TTC549 (cell line): ENCODE data around the gene FBXO7.
"Not testable (repeated sequence)": the region's sequence is repeated elsewhere in the genome, so short reads cannot be mapped to it uniquely, and the experiment has no call there.

ENCODE experiments used
- FAIRE-seq: peaks from 2 replicates; lab custom pipeline; 2012; peaks lifted over from hg19 to GRCh38; lab: Jason Lieb, UNC

The FBXO7 gene

DNA sequence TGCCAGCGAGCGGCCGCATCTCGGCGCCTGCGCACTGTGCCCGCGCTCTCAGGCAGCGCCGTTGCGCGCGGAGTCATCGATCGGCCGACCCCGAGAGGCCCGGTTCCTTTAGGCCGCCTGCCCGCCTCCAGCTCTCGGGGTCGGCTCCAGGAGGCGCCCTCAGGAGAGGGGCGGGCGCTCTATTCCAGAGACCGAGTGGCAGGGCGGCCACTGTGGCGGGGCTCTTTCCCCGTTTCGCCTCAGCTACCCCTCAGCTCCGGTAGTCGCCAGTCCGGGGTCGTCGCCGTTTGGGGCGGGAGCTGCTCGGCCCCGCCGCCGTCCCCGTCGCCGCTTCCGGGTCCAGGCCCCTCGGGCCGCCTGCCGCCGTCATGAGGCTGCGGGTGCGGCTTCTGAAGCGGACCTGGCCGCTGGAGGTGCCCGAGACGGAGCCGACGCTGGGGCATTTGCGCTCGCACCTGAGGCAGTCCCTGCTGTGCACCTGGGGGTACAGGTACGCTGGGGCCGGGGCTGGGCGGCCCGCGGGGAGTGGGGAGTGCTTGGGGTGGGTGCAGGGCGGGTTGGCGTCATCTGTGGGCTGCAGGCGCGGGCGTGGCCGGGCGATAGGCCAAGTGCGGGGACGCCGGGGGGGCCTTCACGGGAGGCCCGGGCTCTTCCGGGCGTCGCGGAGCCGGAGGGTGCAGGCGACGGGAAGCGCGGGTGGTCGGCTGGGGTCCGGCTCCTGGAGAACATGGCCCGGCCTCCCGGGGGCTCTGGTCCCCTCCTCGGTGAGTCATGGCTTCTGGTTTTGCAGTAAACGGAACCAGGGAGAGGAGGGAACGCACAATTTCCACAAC is at the start of gene FBXO7:
FBXO7 (plus strand) TSS at position 177 of the 833 bp plus-strand sequence; CDS start at position 369, 192 bp downstream.
- FAIRE-seq: no peak

DNA sequence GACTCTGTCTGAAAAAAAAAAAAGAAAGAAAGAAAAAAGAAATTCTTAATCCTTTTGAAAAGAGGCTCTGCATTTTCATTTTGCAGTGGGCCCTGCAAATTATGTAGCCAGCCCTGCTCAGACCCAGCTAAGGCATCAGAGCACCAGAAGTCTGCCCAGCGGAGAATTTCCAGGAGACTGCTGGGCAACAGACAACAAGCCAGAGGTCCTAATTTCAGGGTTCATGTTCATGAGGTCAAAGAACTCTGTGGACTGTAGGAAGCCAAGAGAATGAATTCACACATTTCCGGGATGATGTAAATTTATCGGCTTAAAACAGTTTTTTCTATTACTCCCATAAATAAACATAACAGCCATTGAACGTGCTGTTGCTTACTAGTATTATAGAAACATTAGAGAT is 47.7 kb upstream of the FBXO7 start:
- FAIRE-seq: no peak

DNA sequence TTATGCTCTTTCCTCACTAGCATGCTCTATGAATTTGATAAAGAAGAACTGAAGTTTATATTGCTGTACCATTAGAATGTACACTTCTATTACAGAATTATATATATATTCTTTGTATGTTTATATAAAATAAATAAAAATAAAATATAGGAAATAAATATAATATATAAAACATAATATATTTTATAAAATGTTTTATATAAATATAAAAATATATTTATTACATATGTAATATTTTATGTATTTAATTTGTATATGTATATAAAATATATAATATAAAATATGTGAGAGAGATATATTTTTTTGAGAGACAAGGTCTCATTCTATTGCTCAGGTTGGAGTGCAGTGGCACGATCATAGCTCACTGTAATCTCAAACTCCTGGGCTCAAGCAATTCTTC is 44.3 kb upstream of the FBXO7 start:
- peak; percentile 43 for FAIRE-seq

DNA sequence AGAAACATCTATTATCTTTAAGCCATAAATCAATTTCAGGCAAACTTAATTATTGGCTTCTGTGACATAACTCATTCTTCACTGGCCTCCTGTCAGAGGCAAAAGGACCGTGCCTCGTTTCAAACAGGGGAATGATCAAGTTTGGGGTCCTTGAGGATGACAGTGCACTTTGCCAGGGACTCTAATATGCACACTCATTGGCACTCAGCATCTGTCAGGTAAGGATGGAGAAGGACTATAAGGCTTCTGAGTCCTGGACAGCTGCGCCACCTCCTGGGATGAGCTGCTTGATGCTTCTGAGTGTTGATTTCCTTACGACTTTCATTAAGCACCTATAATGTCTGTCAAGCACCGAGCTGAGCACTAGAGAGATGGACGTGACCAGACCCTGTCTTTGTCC is 30.5 kb upstream of the FBXO7 start:
- FAIRE-seq: no peak

DNA sequence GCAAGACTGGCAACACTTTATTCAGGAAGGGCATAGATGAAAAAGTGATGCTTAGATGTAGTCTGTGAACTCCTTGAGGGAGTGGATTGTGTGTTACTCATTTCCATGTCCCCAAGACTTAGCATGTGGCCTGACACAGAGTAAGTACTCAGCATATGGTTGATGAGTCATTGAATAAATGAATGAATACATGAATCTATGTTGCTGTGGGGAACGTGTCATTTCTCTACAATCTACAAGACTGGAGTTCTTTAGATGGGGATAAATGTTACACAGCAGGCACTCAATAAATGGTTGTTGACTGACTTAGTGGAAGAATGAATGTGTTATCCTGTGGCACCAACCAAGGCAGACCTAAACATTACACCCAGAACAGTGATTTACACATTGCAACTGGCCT is 28.3 kb upstream of the FBXO7 start:
- FAIRE-seq: no peak

DNA sequence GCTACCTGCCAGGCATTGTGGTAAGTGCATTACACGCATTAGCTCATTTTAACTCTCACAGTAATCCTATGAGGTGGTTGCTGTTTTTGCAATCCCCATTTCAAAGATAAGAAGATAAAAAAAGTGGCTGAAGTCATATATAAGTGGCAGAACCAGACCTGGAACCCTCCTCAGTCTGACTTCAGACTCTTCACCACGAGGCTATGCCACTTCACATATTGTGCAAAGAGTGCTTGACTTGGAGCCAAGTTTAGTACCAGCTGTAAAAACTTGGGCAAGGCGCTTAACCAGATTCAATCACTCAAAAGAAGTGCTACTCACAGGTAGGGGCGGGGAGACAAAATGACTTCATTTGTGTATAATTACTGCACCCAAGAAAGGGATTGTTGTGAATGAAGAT is 25.6 kb upstream of the FBXO7 start:
- FAIRE-seq: no peak

DNA sequence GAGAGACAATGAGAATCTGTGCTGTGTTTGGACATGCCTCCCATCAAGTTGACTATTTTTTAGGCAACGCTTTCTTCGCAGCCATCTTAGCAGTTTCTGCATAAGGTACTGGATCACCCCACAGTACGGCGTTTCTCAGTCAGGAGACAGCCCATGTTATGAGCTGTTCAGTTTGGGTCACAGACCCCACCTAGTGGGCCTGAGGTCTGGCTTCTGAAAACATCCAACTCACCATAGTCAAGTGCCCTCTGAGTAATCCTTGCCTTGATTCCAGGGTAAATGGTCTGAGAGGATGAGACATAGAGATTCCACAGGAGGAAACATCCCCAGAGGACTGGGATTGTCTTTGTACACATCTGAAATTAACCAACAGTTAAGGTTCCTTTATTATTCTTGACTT is 17.6 kb upstream of the FBXO7 start:
- FAIRE-seq: no peak

DNA sequence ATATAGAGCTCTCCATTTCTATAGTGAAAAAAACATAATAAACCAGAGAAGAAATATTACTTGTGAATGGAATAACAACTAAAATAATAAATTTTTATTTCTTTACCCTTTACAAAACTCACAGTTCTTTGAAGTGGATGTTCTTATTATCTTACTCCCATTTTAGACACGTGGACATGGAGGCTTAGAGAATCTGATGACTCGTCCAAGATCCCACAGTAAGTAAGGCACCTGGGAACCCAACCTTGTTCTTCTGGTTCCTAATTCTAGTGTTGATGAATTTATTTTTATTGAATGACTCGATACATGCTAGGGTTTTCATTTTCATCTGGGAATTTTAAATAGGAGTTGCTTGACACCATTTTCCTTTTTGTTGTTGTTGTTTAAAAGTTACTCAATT is 12.2 kb upstream of the FBXO7 start:
- no peak for FAIRE-seq

DNA sequence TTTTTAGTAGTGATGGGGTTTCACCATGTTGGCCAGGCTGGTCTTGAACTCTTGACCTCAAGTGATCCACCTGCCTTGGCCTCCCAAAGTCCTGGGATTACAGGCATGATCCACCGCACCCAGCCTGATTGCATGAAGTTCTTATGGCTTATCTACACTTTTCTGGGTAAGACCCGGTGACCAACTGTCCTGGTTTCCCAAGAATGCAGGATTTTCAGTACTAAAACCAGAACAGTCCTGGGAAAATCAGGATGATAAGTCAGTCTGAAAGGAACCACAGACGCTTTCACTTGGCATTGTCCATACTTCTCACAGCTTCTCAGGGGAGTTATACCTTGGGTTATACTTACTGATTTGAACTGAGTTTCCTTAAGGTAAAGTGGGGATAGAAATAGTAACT is 8.9 kb upstream of the FBXO7 start:
- no peak for FAIRE-seq

DNA sequence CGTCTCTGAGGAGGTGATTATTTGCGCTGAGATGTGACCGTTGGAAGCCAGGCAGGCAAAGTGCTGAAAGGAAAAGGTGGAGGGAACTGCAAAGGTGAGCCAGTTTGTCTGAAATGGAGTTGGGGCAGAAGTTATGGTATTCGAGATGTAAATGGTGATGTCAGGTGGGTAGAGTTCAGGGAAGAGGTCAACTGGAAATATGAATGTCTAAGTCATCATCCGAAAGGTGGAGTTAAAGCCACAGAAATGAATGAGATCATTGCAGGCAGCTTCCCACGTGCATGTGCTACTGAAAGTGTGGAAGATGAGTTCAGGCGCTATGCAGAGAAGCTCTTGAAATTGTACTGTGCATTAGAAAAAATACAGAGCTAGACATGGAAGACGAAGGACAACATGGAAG is 8.1 kb upstream of the FBXO7 start:
- no peak for FAIRE-seq

DNA sequence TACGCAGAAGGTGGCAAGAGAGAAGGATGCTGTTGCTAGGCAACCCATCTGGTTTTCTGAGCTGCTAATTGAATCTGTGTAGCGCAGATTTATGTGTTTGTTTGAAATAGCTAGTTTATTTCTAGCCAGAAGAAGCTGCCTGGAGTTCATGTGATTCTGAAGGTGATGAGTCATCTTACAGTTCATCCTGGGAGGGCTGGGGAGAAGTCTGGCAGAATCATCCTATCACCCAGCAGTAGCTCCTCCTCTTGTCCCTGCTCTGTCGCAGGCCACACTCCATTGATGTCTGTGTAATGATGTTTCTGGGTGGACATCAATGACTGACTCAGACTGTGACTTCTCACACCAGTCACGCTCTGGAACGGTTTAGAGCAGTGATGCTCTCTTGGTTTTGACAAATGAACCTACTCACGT is 4.8 kb upstream of the FBXO7 start:
- FAIRE-seq: no peak

DNA sequence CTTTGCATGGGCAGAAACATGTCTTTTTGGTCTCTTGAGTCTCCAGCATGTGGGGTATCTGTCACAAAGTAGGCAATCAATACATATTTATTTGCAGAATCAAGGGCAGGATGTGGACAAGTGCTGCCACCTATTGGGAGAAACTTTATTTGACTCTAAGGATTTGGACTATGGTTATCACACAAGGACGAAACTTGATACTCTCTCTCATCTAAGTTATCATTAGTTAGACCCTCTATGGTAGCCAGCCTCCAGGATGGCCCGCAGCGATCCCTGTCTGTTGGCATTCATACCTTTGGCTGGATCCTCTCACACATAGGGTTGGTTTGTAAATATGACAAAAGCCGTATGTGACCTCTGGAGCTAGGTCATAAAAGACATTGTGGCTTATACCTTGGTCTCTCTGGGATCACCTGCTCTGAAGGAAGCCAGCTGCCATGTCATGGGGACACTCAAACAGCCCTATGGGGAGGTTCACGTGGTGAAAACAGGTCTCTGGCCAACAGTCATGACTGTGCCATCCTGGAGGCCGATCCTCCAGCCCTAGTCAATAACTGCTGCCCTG is 1.1 kb upstream of the FBXO7 start:
- FAIRE-seq: no peak

DNA sequence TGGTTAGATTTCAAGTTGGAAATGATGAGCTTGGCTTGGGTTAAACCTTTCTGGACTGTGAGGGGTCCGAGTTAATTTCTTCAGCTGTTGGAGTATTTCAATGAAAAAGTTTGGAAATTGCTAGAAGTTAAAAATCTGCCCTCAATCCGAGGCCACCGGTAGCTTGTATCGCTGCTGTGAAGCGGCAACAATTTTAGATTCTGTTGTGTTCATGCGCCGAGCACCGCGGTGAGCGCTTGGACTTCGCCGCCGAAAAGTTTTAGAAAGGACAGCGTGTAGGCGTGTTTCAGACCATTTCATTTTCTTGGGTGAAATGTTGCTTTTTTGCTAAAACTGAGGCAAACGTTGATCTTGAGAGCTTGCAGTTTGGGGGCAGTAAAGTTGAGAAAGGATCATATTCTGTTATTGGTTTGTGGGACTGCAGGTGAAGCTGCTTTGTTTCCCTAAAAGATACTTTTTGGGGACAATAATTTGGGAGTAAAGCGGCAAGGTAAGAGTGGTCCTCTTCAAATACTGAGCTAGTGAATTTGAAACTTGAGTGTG is 928 bp downstream of the FBXO7 start:
- FAIRE-seq: no peak

DNA sequence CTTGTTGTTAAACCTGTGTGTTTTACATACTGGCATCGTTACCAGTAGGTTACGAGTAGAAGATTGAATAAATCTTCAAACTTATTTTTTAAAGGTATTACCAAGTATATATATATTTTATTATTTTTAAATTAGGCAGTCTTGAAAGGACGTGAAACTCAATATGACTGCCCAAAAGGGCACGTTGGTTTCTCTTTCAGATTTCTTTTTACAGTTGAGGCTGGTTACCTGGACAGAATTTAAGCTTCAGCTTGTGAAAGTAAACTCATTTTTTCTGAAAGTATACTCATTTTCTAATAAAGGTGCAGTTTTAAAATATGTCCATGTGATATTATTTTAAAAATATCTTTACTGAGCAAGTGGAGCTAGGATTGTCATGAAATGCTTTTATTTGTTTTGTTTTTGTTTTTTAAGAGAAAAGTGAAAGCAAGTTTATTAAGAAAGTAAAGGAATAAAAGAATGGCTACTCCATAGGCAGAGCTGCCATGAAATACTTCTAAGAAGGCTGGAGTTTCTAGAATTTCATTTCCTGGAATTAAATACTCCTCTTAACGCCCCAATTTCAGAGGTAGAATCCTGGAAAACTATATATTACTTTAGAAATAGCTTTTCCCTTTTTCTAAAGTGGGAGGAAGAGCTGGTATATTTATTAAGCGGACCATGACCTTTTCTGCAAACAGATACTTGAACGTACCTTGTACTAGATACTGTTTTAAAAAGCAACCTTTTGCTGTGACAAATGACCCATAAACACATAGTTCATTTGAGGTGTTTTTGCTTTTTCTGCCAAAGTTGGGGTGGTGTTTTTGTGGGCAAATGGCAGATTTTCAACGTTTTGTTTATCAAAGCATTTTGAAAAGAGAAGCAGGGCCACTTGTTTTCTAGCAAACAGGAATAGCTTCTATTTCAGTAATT is 1.9 kb downstream of the FBXO7 start:
- no peak for FAIRE-seq

DNA sequence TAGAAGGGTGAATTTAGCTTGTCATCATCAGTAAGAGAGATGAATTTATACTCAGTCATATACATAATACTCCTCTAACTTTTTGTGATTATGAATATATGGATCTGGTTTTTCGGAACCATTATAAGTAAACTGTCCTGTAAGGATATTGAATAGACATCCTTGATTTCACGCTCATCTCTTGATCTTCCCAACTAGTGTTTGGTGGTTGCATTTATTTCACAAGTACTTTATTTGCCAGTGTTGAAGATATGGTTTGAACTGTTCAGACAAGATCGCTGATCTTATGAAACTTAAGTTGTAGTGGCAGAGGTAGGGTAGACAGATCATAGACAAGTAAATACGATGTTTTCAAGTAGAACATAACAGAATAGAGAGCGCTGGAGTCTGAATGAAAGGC is 3.0 kb downstream of the FBXO7 start:
- no peak for FAIRE-seq

DNA sequence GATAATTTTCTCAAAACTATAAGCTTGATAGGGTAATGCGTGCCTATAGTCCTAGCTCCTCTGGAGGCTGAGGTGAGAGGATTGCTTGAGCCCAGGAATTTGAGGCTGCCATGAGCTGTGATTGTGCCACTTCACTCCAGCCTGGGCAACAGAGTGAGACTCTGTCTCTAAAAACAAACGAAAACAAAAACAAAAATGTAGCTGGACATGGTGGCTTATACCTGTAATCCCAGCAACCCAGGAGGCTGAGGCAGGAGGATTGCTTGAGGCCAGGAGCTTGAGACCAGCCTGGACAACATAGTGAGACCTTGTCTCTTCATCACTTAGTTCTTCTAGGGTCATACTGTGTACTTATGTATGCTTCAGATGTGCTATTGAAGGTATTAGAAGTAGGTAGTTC is 3.9 kb downstream of the FBXO7 start:
- not testable (repeated sequence) for FAIRE-seq

DNA sequence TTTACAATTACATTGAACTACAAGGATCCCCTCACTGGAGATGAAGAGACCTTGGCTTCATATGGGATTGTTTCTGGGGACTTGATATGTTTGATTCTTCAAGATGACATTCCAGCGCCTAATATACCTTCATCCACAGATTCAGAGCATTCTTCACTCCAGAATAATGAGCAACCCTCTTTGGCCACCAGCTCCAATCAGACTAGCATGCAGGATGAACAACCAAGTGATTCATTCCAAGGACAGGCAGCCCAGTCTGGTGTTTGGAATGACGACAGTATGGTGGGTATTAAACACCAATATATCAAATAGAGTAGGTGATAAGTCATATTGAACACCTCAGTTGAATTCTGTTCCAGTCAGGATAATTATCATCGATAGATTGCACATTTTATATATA is 4.4 kb downstream of the FBXO7 start:
- no peak for FAIRE-seq

DNA sequence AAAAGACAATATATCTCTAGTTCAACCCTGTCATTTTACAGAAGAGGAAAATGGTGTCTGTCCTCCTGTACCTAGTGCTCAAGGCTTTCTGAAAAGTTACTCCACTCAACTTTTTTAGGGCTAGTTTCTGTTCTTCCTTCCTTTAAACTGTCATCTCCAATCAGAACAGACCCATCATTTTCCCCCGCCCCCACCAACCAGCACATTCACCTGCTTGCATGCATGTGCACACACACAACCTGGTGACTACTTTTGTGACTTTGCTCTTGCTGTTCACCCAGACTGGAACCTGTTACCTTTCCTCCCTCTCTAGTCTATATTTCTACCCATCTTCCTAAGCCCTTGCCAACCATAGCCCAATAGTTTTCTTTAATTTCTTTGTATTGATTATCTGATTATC is 5.6 kb downstream of the FBXO7 start:
- FAIRE-seq: no peak

DNA sequence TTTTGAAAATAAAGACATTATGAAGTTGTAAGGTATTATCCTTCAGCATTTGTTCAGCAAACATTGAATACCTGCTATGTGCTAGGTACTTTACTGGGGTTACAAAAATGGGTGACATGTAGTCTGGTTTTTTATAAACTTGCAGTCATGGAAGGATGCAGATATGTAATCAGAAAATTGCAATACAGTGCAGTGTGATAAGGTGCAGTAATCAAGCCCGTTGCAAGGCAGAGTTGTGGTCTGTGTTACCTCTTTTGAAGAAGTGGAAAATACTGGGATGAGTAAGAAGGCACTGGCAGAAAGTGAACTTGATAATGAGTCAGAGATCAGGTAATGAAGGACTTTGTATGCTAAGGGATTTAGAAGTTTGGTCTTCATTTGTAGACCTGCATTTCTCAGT is 8.1 kb downstream of the FBXO7 start:
- no peak for FAIRE-seq

DNA sequence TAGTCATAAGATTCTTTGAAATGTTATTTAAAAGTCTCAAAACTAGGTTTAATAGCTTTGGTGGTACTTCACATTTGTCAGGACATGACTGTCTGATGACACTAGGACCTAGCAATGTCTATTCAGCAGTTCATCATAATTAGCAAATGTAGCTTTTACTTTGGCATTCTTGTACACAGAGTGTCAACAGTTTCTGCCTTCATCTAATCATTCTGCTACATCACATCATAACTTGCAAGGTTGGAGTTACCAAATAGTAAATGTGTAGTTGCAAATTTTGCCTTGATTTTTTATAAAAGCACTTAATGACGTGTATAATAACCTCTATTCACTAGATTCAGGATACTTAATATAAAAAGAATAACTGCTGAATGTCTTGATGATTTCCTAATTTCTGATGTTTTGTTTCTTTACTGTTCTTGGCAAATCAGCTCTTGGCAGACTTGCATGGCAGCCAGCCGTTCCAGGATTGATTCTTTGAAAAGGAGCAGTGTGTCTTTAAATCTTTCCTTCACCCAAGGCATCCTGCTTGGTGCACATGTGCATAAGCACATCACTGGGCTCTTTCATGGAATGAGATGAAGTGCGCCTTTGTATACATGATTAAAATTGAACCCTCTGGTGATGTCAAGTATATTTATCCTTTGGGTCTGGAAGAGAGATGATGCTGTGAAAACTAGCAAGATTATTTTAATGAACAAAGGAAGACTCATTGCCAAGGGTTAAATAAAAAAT is 12.2 kb downstream of the FBXO7 start:
- FAIRE-seq: no peak

DNA sequence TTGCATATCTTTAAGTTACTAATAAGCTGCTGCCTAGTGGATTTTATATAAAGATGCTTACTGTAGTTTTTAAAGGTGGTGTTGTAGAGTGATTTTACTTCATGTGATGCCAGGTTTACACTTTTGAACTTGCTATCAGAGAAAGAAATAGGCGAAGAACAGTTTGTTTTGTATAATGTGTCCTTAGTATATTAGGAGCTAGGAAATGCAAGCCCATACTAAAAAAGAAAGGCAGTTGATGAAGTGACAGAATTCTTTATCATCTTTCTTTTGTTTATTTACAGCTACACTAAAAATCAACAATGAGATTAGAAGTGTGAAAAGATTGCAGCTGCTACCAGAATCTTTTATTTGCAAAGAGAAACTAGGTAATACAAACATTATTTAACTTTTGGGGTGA is 12.8 kb downstream of the FBXO7 start:
- FAIRE-seq: no peak

DNA sequence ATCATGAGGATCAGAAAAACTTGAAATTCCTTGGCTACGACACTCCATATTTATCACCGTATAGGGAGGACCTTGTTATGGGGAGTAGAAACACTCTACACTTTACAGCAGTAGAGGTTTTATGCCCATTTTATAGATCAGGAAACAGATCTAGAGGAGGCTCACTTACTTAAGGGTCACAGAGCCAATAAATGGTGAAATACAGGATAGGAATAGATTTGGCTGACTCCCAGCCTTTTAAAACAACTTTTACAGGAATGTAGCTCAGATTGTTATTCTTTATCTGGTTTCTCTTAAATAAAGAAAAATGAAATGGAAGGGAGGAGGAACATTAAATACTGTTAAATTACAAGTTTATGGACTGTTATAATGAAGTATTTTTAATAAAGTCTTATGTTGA is 14.8 kb downstream of the FBXO7 start:
- no peak for FAIRE-seq
